ENCODE data around the gene PDE6H. TPM values are rescaled to one million over a fixed set of nuclear protein-coding genes. Genes with fewer than 3 reads are reported as not detected.

The PDE6H gene
- total and polyA plus RNA-seq, 12 donors, result not detected

- Histone ChIP-seq H3K27me3 (no peaks in the 10 kb centered on the region), H3K4me3 (peak overlapping the region in 2 of 10 donors; percentile 15 to 17), H3K36me3 (peaks cover 0 to 40% (median 14%) of the 10 kb centered on the region in 9 donors), H3K9me3 (no peaks in the 10 kb centered on the region), H3K4me1 (peaks cover 8 to 98% (median 82%) of the 10 kb centered on the region in 9 donors), H3K27ac (peak overlapping the region; percentile 34 to 95 (median 78))
- no peak for TF ChIP-seq CTCF (IDR thresholded peaks at IDR 0.05)
- 57 to 65% methylated on average over 7 of the region's 7 CpGs for WGBS, 2 donors
- intact Hi-C loops (cut with DNase I), result loop anchor here in 3 of 10 donors (5.0 to 10.0 kb wide), 3 partner anchors 55 to 65 kb away; partner anchors contain the start of gene MGP (in 1 of the 3)
- peak in 1 of 2 donors; percentile 58 for DNase-seq
- peak; percentile 54 to 86 (median 73) for ATAC-seq
Observed at GRCh38 chr12:14952299-14952921, 20.4 kb upstream of the PDE6H start.

GRCh38 chr12:14953752-14954151, 19.1 kb upstream of the PDE6H start:
- ATAC-seq, result no peak
- Histone ChIP-seq H3K36me3 (peaks cover 0 to 29% (median 8%) of the 10 kb centered on the region in 9 donors), H3K4me3 (peak overlapping the region in 1 of 10 donors; percentile 10), H3K4me1 (peaks cover 3 to 100% (median 89%) of the 10 kb centered on the region in 9 donors), H3K9me3 (no peaks in the 10 kb centered on the region), H3K27me3 (no peaks in the 10 kb centered on the region), H3K27ac (peak overlapping the region in 8 of 10 donors; percentile 65 to 95 (median 82))
- no peak for TF ChIP-seq CTCF (IDR thresholded peaks at IDR 0.05)
- intact Hi-C loops (cut with DNase I), result loop anchor here in 3 of 10 donors (5.0 to 10.0 kb wide), 3 partner anchors 56 to 66 kb away; partner anchors contain the start of gene MGP (in 1 of the 3)
- DNase-seq, result no peak
- WGBS, 2 donors, result 88 to 97% methylated on average over 1 of the region's 1 CpG

- 84 to 87% methylated on average over 4 of the region's 4 CpGs for WGBS, 2 donors
- no peaks in the 10 kb centered on the region for H3K9me3 ChIP-seq
- intact Hi-C loops (cut with DNase I), result loop anchor here in 3 of 10 donors (5.0 to 10.0 kb wide), 3 partner anchors 57 to 67 kb away; partner anchors contain the start of gene MGP (in 1 of the 3)
- H3K4me1 ChIP-seq, result peaks cover 0 to 99% (median 89%) of the 10 kb centered on the region in 9 donors
- DNase-seq (no peak), ATAC-seq (no peak)
- H3K4me3 ChIP-seq, result peak overlapping the region in 1 of 10 donors; percentile 10
- no peak for TF ChIP-seq CTCF (IDR thresholded peaks at IDR 0.05)
- H3K27me3 ChIP-seq, result no peaks in the 10 kb centered on the region
- H3K36me3 ChIP-seq, result peaks cover 0 to 25% (median 8%) of the 10 kb centered on the region in 9 donors
- H3K27ac ChIP-seq, result peak overlapping the region in 7 of 10 donors; percentile 12 to 95 (median 82)
Observed at GRCh38 chr12:14954269-14954668, 18.6 kb upstream of the PDE6H start.

GRCh38 chr12:14956024-14956891, 16.6 kb upstream of the PDE6H start:
- Histone ChIP-seq H3K27ac (peak overlapping the region in 9 of 10 donors; percentile 12 to 95 (median 85)), H3K9me3 (no peaks in the 10 kb centered on the region), H3K4me1 (peaks cover 0 to 96% (median 84%) of the 10 kb centered on the region in 9 donors), H3K27me3 (no peaks in the 10 kb centered on the region), H3K4me3 (peak overlapping the region in 5 of 10 donors; percentile 6 to 73 (median 16)), H3K36me3 (peaks cover 0 to 7% (median 0%) of the 10 kb centered on the region in 9 donors)
- WGBS, 2 donors, result 58 to 69% methylated on average over 9 of the region's 9 CpGs
- TF ChIP-seq CTCF (IDR thresholded peaks at IDR 0.05), result no peak
- intact Hi-C loops (cut with DNase I), result loop anchor here in 2 of 10 donors (5.0 to 10.0 kb wide), 2 partner anchors 61 to 69 kb away; partner anchors contain the start of gene MGP (in 1 of the 2)
- DNase-seq, result no peak
- no peak for ATAC-seq

All from heart right ventricle (tissue), 16 donors.